ENCODE measurements around the gene P2RY6. TPM values are rescaled to one million over a fixed set of nuclear protein-coding genes. Genes with fewer than 3 reads are reported as not detected.

P2RY6 gene
- total RNA-seq, 4 donors from 2014 or later, result 0.38 to 2.2 (median 1.4) TPM

GRCh38 chr11:73258104-73259035, 13.8 kb upstream of the P2RY6 start:
- TF ChIP-seq, protein P1, sequence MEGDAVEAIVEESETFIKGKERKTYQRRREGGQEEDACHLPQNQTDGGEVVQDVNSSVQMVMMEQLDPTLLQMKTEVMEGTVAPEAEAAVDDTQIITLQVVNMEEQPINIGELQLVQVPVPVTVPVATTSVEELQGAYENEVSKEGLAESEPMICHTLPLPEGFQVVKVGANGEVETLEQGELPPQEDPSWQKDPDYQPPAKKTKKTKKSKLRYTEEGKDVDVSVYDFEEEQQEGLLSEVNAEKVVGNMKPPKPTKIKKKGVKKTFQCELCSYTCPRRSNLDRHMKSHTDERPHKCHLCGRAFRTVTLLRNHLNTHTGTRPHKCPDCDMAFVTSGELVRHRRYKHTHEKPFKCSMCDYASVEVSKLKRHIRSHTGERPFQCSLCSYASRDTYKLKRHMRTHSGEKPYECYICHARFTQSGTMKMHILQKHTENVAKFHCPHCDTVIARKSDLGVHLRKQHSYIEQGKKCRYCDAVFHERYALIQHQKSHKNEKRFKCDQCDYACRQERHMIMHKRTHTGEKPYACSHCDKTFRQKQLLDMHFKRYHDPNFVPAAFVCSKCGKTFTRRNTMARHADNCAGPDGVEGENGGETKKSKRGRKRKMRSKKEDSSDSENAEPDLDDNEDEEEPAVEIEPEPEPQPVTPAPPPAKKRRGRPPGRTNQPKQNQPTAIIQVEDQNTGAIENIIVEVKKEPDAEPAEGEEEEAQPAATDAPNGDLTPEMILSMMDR (IDR thresholded peaks at IDR 0.05; ENCODE audit: low read depth), result no peak

DNA sequence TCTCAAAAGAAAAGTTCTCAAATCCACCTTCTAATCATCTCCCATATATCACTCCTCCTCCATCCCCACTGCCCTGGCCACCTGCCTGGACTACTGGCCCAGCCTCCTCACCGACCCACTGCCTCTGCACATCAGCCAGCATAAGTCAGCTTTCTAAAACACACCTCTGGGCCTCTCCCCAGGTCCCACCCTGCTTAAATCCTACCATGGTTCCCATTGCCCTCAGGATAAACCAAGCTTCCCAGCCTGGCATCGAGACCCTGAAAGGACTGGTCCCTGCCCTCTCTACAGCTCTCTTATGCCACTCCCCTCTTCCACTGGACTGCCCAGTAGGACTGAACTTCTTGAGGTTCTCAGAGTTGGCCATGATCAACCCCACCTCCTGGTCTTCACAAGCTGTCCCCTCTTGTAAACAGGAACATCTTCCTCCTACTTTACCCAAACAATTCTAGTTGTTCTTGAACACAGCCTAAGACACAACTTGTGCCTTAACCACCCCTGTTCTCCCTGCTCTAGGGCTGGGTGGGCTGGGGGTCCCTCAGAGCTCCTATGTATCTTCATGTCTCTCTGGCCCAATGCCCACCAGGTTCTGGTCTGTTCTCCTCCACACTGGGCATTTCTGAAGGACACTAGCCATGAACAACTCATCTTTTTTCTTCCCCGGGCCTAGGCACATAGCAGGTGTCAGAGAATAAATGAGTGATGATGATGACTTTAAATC, 12.6 kb upstream of the P2RY6 start:
- TF ChIP-seq, protein P1 (IDR thresholded peaks at IDR 0.05; ENCODE audit: low read depth), result no peak

GRCh38 chr11:73260127-73260457, 12.0 kb upstream of the P2RY6 start:
- TF ChIP-seq, protein P1 (IDR thresholded peaks at IDR 0.05; ENCODE audit: low read depth), result no peak

GRCh38 chr11:73262851-73263495, 9.2 kb upstream of the P2RY6 start:
- TF ChIP-seq, protein P1 (IDR thresholded peaks at IDR 0.05; ENCODE audit: low read depth), result no peak

DNA sequence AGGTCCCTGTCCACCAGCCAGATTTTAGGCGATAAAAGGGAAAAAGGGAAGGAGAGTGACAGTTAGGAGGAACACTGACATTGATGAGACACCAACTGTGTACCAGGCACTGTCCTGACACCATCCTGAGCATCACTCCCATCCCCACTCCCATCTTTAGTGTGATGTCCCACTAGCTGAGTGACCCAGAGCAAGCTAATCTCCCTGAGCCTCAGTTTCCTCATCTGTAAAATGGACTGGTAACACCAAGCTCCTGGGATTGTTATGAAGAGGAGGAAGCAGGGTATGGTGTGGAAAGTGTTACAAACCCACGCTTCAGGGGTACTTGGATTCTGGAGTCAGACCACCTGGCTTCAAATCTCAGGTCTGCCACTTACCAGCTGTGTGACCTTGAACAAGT, 8.5 kb upstream of the P2RY6 start:
- TF ChIP-seq, protein P1 (IDR thresholded peaks at IDR 0.05; ENCODE audit: low read depth), result no peak

- TF ChIP-seq, protein P1 (IDR thresholded peaks at IDR 0.05; ENCODE audit: low read depth), result no peak
These were observed 6.8 kb upstream of the P2RY6 start for GRCh38 chr11:73265278-73265810.

Measured in subcutaneous adipose tissue (tissue), 4 donors.